Gastrocnemius medialis (tissue), 4 donors: ENCODE data around the gene RNMT. TPM values are rescaled to one million over a fixed set of nuclear protein-coding genes. Genes with fewer than 3 reads are reported as not detected.
"Not testable (repeated sequence)": the region's sequence is repeated elsewhere in the genome, so short reads cannot be mapped to it uniquely, and the experiment has no call there.

ENCODE experiments used
- ATAC-seq, 2 donors: fragments of 150-250 bp; one replicate each; pipeline ENCODE4 v1.9.1; 2016
- DNase-seq, 2 donors: peaks; one replicate each; pipeline ENCODE4 v3.0.0-alpha.2; 2019
- H3K27ac ChIP-seq, 4 donors: fragments of 200-600 bp; sonication (generic); 1 replicate in 1 of 4; 2 replicates in 3 of 4; pipeline ENCODE4 v1.5.1; 2016 to 2018; ENCODE audit warnings: mild to moderate bottlenecking in 2 of 4, moderate library complexity in 1 of 4
- H3K27me3 ChIP-seq, 3 donors: fragments of 200-600 bp; sonication (generic) in 2 of 3; 1 replicate in 1 of 3; 2 replicates in 2 of 3; pipeline versions ENCODE4 v1.5.1 to v1.6.0; 2016 to 2019; ENCODE audit warnings: mild to moderate bottlenecking in 1 of 3, moderate library complexity in 1 of 3
- H3K36me3 ChIP-seq, 2 donors: fragments of 200-600 bp; sonication (generic) in 1 of 2; one replicate each; pipeline ENCODE4 v1.5.1; 2017 to 2018
- H3K4me1 ChIP-seq, 2 donors: fragments of 200-600 bp; sonication (generic) in 1 of 2; one replicate each; pipeline ENCODE4 v1.5.1; 2016 to 2017; ENCODE audit warnings: mild to moderate bottlenecking in 2 of 2
- H3K4me3 ChIP-seq, 4 donors: fragments of 200-600 bp; sonication (generic) in 3 of 4; 1 replicate in 1 of 4; 2 replicates in 3 of 4; pipeline ENCODE4 v1.5.1; 2016 to 2019; ENCODE audit warnings: mild to moderate bottlenecking in 2 of 4
- H3K9me3 ChIP-seq, 3 donors: fragments of 200-600 bp; sonication (generic) in 2 of 3; 1 replicate in 1 of 3; 2 replicates in 2 of 3; pipeline ENCODE4 v1.5.1; 2016 to 2019
- POLR2A ChIP-seq, 2 donors: fragments of 450-650 bp; IDR thresholded peaks; one replicate each; pipeline ENCODE4 v1.6.1; 2017; ENCODE audit warnings: antibody characterized with exemption in 2 of 2, mild to moderate bottlenecking in 2 of 2, moderate library complexity in 2 of 2
- in situ Hi-C, 4 donors: fragments of 200-750 bp; cut with MboI; loops; one replicate each; pipeline versions ENCODE4 v1.15.0 to v1.8.0; 2017; ENCODE audit warnings: low sequenced_read_pairs in 4 of 4
- intact Hi-C: fragments of 100-400 bp; cut with DNase I; formaldehyde crosslinking; loops from one replicate; pipeline ENCODE4 v1.15.1; 2023; ENCODE audit warnings: low total_unique reads
- total RNA-seq, 4 donors: library from RNA; depleted of rRNA; stranded (reverse); fragments of >200 nt; gene quantifications; one replicate each; pipeline versions ENCODE4 v1.1.0 to v1.2.3, GENCODE V29; 2016
- TF ChIP-seq, protein P1 (sequence below), 5 experiments: fragments of 450-650 bp in 3 of 5; fragments of 200-600 bp in 2 of 5; sonication (generic) in 2 of 5; IDR thresholded peaks in 4 of 5; conservative IDR thresholded peaks in 1 of 5; 1 replicate in 4 of 5; 2 replicates in 1 of 5; pipeline ENCODE4 v1.5.1; 2016 to 2019; ENCODE audit warnings: antibody characterized with exemption in 5 of 5, mild to moderate bottlenecking in 3 of 5, moderate library complexity in 3 of 5

The RNMT gene
- total RNA-seq, 4 donors from 2014 or later: 12.9 to 24.1 (median 18.6) TPM

- peaks cover 2 to 68% of the 10 kb centered on the region in 2 donors for H3K36me3 ChIP-seq
- no peaks in the 10 kb centered on the region for H3K9me3 ChIP-seq
- no peaks in the 10 kb centered on the region for H3K4me1 ChIP-seq
- intact Hi-C loops (no loop called here), in situ Hi-C loops (loop anchor here in 3 of 4 donors (25.0 kb wide), 3 partner anchors 108 to 1033 kb away; partner anchors contain the start of genes CEP76 (in 1 of the 3) and PSMG2 (in 1 of the 3))
- TF ChIP-seq POLR2A (IDR thresholded peaks at IDR 0.05): no peak
- TF ChIP-seq, protein P1, sequence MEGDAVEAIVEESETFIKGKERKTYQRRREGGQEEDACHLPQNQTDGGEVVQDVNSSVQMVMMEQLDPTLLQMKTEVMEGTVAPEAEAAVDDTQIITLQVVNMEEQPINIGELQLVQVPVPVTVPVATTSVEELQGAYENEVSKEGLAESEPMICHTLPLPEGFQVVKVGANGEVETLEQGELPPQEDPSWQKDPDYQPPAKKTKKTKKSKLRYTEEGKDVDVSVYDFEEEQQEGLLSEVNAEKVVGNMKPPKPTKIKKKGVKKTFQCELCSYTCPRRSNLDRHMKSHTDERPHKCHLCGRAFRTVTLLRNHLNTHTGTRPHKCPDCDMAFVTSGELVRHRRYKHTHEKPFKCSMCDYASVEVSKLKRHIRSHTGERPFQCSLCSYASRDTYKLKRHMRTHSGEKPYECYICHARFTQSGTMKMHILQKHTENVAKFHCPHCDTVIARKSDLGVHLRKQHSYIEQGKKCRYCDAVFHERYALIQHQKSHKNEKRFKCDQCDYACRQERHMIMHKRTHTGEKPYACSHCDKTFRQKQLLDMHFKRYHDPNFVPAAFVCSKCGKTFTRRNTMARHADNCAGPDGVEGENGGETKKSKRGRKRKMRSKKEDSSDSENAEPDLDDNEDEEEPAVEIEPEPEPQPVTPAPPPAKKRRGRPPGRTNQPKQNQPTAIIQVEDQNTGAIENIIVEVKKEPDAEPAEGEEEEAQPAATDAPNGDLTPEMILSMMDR (IDR thresholded peaks at IDR 0.05 in 4 of 5, conservative IDR thresholded peaks at IDR 0.05 in 1 of 5): no peak
- no peaks in the 10 kb centered on the region for H3K27me3 ChIP-seq
- ATAC-seq (no peak), DNase-seq (no peak)
- no peak overlapping the region for H3K27ac ChIP-seq
- H3K4me3 ChIP-seq: no peak overlapping the region
These were observed 19.2 kb downstream of the RNMT start for GRCh38 chr18:13745696-13746095.

DNA sequence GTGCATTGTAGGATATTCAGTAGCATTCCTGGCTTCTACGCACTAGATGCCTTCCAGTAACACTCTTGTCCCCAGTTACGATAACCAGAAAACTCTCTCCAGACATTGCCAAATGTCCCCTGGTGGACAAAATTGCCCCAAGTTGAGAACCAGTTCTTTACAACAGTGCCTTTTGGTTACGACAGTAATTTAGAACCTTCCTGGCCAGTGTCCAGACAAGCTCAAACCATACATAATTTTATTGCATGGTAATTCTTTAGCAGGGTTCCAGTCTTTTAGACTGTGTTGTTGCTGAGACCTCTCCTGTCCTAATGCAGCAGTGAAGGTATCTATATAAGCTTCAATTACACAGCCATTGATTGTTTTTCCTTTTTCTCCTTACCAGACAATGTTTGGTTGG is 20.2 kb downstream of the RNMT start:
- H3K27me3 ChIP-seq: no peaks in the 10 kb centered on the region
- intact Hi-C loops: no loop called here
- H3K4me1 ChIP-seq: no peaks in the 10 kb centered on the region
- in situ Hi-C loops: loop anchor here in 3 of 4 donors (25.0 kb wide), 3 partner anchors 109 to 1034 kb away; partner anchors contain the start of genes CEP76 (in 1 of the 3) and PSMG2 (in 1 of the 3)
- TF ChIP-seq, protein P1 (IDR thresholded peaks at IDR 0.05 in 4 of 5, conservative IDR thresholded peaks at IDR 0.05 in 1 of 5): no peak
- TF ChIP-seq POLR2A (IDR thresholded peaks at IDR 0.05): no peak
- no peaks in the 10 kb centered on the region for H3K9me3 ChIP-seq
- peaks cover 2 to 66% of the 10 kb centered on the region in 2 donors for H3K36me3 ChIP-seq
- H3K27ac ChIP-seq: no peak overlapping the region
- ATAC-seq: no peak
- no peak for DNase-seq
- H3K4me3 ChIP-seq: no peak overlapping the region

DNA sequence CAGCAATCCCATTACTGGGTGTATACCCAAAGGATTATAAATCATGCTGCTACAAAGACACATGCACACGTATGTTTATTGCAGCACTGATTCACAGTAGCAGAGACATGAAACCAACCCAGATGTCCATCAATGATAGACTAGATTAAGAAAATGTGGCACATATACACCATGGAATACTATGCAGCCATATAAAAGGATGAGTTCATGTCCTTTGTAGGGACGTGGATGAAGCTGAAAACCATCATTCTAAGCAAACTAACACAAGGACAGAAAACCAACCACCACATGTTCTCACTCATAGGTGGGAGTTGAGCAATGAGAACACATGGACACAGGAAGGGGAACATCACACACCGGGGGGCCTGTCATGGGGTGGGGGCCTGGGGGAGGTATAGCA is 25.1 kb downstream of the RNMT start:
- DNase-seq, H3K4me1 ChIP-seq, intact Hi-C loops, H3K9me3 ChIP-seq, H3K27me3 ChIP-seq, H3K27ac ChIP-seq, in situ Hi-C loops, ATAC-seq, H3K4me3 ChIP-seq: not testable (repeated sequence)
- peaks cover 2 to 94% of the 10 kb centered on the region in 2 donors for H3K36me3 ChIP-seq

GRCh38 chr18:13756261-13756660 is 29.8 kb downstream of the RNMT start:
- Histone ChIP-seq H3K4me1 (peaks cover 0 to 15% of the 10 kb centered on the region in 2 donors), H3K36me3 (peaks cover 5 to 75% of the 10 kb centered on the region in 2 donors), H3K4me3 (no peak overlapping the region), H3K9me3 (no peaks in the 10 kb centered on the region), H3K27me3 (no peaks in the 10 kb centered on the region), H3K27ac (no peak overlapping the region)
- ATAC-seq (no peak), DNase-seq (no peak)
- TF ChIP-seq, protein P1 (IDR thresholded peaks at IDR 0.05 in 4 of 5, conservative IDR thresholded peaks at IDR 0.05 in 1 of 5): no peak
- TF ChIP-seq POLR2A (IDR thresholded peaks at IDR 0.05): no peak
- intact Hi-C loops (no loop called here), in situ Hi-C loops (no loop called here)

DNA sequence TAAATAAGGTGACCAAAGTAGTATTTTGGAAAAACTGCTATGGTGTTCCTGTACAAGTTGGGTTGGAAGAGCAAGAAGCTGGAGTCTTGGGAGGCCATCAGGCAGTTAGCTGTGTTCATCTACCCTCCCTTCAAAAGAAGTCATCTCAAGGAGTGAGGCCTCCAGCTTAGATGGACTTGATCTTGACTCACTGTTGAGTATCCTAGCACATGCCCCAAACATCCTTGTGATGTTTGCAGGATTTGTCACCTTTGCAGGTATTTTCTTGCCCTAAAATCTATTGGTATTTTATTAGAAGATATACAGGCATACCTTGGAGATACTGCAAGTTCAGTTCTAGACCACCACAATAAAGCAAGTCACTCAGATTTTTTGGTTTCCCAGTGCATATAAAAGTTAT is 30.2 kb downstream of the RNMT start:
- peaks cover 0 to 15% of the 10 kb centered on the region in 2 donors for H3K4me1 ChIP-seq
- H3K4me3 ChIP-seq: no peak overlapping the region
- intact Hi-C loops: no loop called here
- no peaks in the 10 kb centered on the region for H3K9me3 ChIP-seq
- ATAC-seq (no peak), DNase-seq (no peak)
- H3K36me3 ChIP-seq: peaks cover 5 to 72% of the 10 kb centered on the region in 2 donors
- H3K27ac ChIP-seq: no peak overlapping the region
- in situ Hi-C loops: no loop called here
- H3K27me3 ChIP-seq: no peaks in the 10 kb centered on the region
- TF ChIP-seq, protein P1 (IDR thresholded peaks at IDR 0.05 in 4 of 5, conservative IDR thresholded peaks at IDR 0.05 in 1 of 5): no peak
- no peak for TF ChIP-seq POLR2A (IDR thresholded peaks at IDR 0.05)
